Prostate gland (tissue), 2 donors: ENCODE results near the gene RNF224. TPM values are rescaled to one million over a fixed set of nuclear protein-coding genes. Genes with fewer than 3 reads are reported as not detected.

Source experiments
- DNase-seq: peaks from one replicate; pipeline ENCODE4 v3.0.0-alpha.2; 2019; ENCODE audit warnings: low spot score
- H3K27ac ChIP-seq, 2 donors: fragments of 200-600 bp; sonication (generic); 2 replicates each; pipeline ENCODE4 v1.5.1; 2017 to 2019
- H3K27me3 ChIP-seq: fragments of 200-600 bp; sonication (generic); replicated peaks from 2 replicates; pipeline ENCODE4 v1.5.1; 2019; ENCODE audit not compliant: insufficient read depth
- H3K36me3 ChIP-seq, 2 donors: fragments of 200-600 bp; sonication (generic); 1 replicate in 1 of 2; 2 replicates in 1 of 2; pipeline versions ENCODE4 v1.5.1 to v1.8.1; 2017 to 2019
- H3K4me1 ChIP-seq: fragments of 200-600 bp; sonication (generic); replicated peaks from 2 replicates; pipeline ENCODE4 v1.5.1; 2019
- H3K4me3 ChIP-seq, 2 donors: fragments of 200-600 bp; sonication (generic); 2 replicates each; pipeline ENCODE4 v1.5.1; 2017 to 2019
- H3K9me3 ChIP-seq: fragments of 200-600 bp; sonication (generic); 2 replicates; pipeline ENCODE4 v1.5.1; 2017
- POLR2A ChIP-seq: fragments of 450-650 bp; IDR thresholded peaks from one replicate; pipeline ENCODE4 v1.6.1; 2016; ENCODE audit warnings: antibody characterized with exemption, mild to moderate bottlenecking
- POLR2AphosphoS5 ChIP-seq: sonication (generic); formaldehyde crosslinking; IDR thresholded peaks from one replicate; pipeline ENCODE4 v1.6.1; 2017; ENCODE audit warnings: antibody characterized with exemption
- WGBS: methylation state at CpG from one replicate; pipeline ENCODE4 v1.1.5; 2018; 5-methylcytosine and 5-hydroxymethylcytosine counted together
- intact Hi-C: fragments of 100-400 bp; cut with DNase I; formaldehyde crosslinking; loops from one replicate; pipeline ENCODE4 v1.14.2; 2022
- total RNA-seq, 2 donors: library from RNA; depleted of rRNA; stranded (reverse); fragments of >200 nt; gene quantifications; one replicate each; pipeline ENCODE4 v1.1.0, GENCODE V29; 2016
- TF ChIP-seq, protein P1 (sequence below), 4 experiments: fragments of 200-600 bp in 2 of 4; fragments of 450-650 bp in 2 of 4; sonication (generic) in 2 of 4; IDR thresholded peaks; 1 replicate in 3 of 4; 2 replicates in 1 of 4; pipeline ENCODE4 v1.5.1; 2016 to 2019; ENCODE audit warnings: antibody characterized with exemption in 4 of 4, mild to moderate bottlenecking in 2 of 4, moderate library complexity in 2 of 4

Gene RNF224
- total RNA-seq, 2 donors from 2014 or later: not detected

DNA sequence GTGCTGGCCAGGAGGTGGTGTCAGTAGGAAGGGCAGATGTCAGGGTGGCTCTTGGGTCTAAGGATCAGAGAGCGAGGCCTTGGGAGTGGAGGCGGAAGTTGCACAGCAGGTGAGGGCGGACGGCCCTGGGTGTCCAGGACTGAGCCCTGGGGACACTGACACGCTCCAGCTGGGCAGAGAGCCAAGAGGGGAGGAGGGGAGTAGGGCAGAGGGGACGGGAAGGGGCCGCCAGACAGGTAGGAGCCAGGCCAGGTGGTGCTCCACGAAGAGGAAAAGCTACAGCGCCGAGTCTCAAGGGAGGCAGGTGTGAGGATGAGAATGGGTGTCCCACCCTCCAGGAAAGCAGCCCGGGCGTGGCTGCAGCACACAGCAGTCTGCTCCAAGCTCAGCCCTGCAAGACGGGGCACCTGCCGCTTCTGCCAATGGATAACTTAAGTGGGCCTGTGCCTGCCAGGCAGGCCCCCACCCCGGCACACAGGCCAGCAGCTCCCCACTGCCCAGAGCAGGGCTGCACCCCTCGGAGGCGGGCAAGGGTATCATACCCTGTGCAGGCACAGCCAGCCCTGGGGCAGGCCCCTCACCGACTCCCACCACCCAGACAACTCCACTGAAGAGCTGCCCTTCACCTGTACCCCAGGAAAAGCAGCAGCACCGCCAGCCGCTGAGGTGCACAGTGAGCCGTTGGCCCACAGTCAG is 31.6 kb upstream of the RNF224 start:
- intact Hi-C loops: no loop called here
- no peak overlapping the region for H3K4me3 ChIP-seq
- no peak overlapping the region for H3K27ac ChIP-seq
- no peak for DNase-seq
- H3K4me1 ChIP-seq: peaks cover 41% of the 10 kb centered on the region
- H3K36me3 ChIP-seq: no peaks in the 10 kb centered on the region
- 48% methylated on average over 21 of the region's 21 CpGs for WGBS
- no peaks in the 10 kb centered on the region for H3K9me3 ChIP-seq
- H3K27me3 ChIP-seq: no peaks in the 10 kb centered on the region
- TF ChIP-seq, protein P1, sequence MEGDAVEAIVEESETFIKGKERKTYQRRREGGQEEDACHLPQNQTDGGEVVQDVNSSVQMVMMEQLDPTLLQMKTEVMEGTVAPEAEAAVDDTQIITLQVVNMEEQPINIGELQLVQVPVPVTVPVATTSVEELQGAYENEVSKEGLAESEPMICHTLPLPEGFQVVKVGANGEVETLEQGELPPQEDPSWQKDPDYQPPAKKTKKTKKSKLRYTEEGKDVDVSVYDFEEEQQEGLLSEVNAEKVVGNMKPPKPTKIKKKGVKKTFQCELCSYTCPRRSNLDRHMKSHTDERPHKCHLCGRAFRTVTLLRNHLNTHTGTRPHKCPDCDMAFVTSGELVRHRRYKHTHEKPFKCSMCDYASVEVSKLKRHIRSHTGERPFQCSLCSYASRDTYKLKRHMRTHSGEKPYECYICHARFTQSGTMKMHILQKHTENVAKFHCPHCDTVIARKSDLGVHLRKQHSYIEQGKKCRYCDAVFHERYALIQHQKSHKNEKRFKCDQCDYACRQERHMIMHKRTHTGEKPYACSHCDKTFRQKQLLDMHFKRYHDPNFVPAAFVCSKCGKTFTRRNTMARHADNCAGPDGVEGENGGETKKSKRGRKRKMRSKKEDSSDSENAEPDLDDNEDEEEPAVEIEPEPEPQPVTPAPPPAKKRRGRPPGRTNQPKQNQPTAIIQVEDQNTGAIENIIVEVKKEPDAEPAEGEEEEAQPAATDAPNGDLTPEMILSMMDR (IDR thresholded peaks at IDR 0.05): no peak
- no peak for TF ChIP-seq POLR2AphosphoS5
- TF ChIP-seq POLR2A: no peak

DNA sequence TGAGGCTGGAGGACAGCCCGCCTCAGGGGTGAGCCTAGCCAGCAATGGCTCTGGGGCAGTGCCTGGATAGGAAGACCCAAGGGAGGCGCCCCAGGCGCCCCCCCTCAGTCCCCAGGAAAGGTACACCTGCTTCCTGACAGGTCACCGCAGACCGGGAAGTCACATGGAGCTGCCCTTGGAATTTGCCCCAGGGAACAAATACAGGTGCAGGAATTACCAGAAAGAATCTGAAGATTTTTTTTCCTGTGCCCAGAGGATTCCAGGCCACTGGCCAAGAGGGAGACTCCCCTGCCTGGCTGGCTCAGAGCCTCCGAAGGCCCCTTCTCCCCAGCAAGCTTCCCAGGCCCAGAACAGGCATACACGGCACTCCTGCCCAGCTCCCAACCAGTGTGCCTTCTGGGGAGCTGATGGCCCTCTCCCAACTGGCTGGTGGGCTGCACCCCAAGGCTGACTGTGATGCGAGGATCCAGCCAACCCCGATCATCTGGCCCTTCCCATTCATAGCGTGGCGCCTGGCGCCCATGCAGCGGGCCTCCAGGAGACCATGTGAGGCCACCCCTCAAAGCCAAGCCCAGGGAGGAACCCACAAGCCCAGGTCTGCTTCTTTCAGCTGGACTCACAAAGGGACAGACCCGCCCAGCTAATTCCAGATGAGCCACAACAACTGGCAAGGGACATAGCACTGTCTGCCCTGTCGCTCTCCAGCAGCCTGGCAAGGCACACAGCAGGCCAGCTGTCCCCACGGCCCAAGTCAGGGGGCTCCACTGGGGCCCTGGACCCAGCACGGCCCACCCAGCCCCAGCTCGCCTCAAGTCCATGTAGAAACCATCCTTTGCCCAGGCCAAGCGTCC is 29.0 kb upstream of the RNF224 start:
- intact Hi-C loops: no loop called here
- TF ChIP-seq POLR2AphosphoS5 (peak; percentile 64), POLR2A (no peak)
- Histone ChIP-seq H3K36me3 (no peaks in the 10 kb centered on the region), H3K4me1 (peaks cover 46% of the 10 kb centered on the region), H3K9me3 (no peaks in the 10 kb centered on the region), H3K27me3 (no peaks in the 10 kb centered on the region), H3K27ac (no peak overlapping the region), H3K4me3 (no peak overlapping the region)
- no peak for DNase-seq
- WGBS: 65% methylated on average over 16 of the region's 19 CpGs

DNA sequence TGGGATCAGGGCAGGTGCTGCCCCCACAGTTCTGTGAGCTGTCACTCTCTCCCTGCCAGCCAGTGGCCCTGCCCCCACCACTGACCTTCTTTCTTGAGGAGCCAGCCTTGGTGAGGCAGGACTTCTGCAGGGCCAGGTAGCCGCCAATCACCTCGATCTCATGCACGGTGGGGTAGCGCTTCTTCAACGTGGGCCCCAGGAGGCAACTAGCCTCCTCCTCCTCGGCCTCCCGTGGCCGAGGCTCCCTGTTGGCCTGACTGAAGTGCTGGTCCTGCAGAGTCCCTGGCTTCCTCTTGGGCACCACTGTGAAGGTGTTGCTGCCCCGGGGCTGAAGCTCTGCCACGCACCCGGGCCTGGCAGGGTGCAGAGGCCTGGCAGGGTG is 28.4 kb upstream of the RNF224 start:
- no peak for TF ChIP-seq POLR2A
- no peak for TF ChIP-seq POLR2AphosphoS5
- TF ChIP-seq, protein P1 (IDR thresholded peaks at IDR 0.05): no peak
- Histone ChIP-seq H3K4me1 (peaks cover 52% of the 10 kb centered on the region), H3K36me3 (no peaks in the 10 kb centered on the region), H3K27ac (no peak overlapping the region), H3K4me3 (peak overlapping the region in 1 of 2 donors; percentile 61), H3K9me3 (no peaks in the 10 kb centered on the region), H3K27me3 (no peaks in the 10 kb centered on the region)
- intact Hi-C loops: no loop called here
- no peak for DNase-seq
- WGBS: 87% methylated on average over 11 of the region's 11 CpGs

DNA sequence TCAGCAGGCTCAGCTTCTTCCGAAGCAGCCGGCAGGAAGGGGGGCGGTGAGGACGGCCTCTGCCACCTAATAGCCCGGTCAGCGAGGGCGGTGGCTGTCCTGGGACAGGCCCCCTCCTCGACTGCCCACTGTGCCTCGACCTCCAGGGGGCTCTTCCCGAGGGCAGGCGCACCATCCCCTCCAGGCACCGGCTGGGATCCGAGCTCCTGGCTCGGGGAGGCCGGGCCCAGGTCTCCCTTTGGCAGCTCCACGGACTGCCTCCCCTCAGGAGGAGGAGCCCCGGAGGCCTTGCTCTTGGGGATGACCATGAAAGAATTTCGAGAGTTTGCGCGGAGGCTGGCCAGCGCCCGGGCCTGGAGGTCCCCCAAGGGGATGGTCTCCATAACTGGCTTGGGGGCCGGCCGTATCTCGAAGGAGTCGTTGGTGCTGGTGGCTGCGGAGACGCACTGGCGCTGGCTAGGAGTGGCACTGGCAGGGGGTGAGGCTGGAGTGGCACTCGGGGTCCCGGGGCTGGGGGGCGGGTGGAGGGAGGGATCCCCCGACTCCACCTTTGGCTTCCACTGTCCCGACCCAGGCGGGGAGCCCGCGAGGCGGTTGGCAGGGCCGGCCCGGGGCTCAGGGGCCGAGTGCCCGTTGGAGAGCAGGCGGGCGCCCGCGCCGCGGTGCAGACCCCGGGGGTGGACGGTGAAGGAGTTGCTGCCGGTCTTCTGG is 27.7 kb upstream of the RNF224 start:
- H3K27ac ChIP-seq: no peak overlapping the region
- peak overlapping the region; percentile 56 to 61 for H3K4me3 ChIP-seq
- H3K36me3 ChIP-seq: no peaks in the 10 kb centered on the region
- DNase-seq: no peak
- H3K27me3 ChIP-seq: no peaks in the 10 kb centered on the region
- H3K9me3 ChIP-seq: no peaks in the 10 kb centered on the region
- peaks cover 56% of the 10 kb centered on the region for H3K4me1 ChIP-seq
- TF ChIP-seq POLR2A (no peak), POLR2AphosphoS5 (no peak)
- TF ChIP-seq, protein P1 (IDR thresholded peaks at IDR 0.05): no peak
- WGBS: 20% methylated on average over 37 of the region's 51 CpGs
- intact Hi-C loops: no loop called here
